ENCODE results near the gene NHLH2.

NHLH2 gene

GRCh38 chr1:115796897-115797296 lies 44.0 kb downstream of the NHLH2 start:
- DNase-seq = no peak

GRCh38 chr1:115796036-115796435 lies 44.9 kb downstream of the NHLH2 start:
- DNase-seq = no peak

DNA sequence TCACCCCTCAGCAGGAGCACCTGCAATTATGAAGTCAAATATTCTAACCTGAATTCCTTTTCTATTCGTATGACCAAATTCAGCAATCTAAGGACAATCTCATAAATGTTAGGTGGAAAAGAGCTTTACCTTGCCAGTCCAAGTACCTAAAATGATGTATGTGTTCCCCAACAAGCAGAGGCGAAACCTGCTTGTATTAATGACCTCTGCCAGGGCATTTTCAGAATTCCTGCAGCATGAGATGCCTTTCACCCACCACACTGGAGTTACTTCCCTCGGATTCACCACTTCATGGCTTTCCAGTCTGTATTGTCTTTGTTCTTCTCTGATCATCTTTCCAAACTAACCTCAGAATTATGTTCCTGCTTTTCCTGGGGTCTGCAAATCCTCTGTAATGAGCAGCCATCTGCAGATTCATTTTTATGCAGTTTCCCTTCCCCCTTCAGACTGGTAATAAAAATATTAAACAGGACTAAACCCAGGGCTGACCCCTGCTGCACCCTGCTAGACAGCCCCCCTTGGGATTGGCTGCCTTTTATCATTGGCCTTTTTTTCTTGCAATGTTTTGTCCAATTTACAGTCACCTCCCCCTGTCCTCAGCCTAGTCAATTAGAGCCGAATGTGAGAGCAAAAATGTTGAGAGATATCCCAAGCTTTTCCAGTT lies 45.8 kb downstream of the NHLH2 start:
- no peak for DNase-seq

GRCh38 chr1:115793162-115793561 lies 47.8 kb downstream of the NHLH2 start:
- peak; percentile 78 for DNase-seq

GRCh38 chr1:115791816-115792215 lies 49.1 kb downstream of the NHLH2 start:
- no peak for DNase-seq

DNA sequence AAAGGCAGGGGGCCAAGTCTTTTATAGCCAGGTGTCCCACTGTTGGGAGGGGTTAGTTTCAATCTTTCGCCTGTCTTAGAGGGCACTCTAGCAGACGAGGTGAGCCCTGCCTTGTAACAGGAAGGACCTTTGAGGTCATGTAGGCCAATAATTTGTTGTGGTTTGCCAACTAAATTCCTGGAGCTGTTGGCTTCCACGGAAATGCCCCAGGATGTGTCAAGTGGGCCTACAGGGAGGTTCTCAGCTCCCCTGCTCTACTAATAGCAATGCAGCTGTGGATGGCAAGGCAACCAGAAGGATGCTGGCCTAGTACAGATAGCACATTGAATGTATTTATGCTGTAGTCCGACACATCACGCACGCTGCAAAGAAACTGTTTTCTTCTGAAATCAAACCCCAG lies 50.1 kb downstream of the NHLH2 start:
- no peak for DNase-seq

DNA sequence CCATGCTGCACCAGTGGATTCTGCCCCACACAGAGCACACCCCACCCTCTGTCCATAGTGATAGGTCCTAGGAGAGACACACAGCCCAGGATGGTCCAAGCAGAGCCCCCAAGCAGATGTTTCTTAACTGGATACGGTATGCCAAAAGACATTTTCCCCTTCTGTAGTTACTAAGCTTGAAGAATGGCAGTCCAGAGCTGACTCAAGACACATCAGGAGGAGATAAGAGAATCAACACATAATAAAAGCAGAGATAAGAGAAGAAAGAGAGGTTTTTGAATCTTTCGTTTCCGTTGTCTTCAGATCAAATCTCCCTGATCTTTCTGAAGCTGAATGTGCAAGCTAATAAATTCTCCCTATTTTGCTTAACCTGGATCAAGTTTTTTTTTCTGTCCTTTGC lies 50.6 kb downstream of the NHLH2 start:
- DNase-seq = no peak

All from hematopoietic multipotent progenitor cell treated with erythropoietin and hydrocortisone succinate and interleukin-3 and kit ligand, for 8 days (in vitro differentiated cells).